ENCODE measurements around the gene SRGAP2.
"Not testable (repeated sequence)": the region's sequence is repeated elsewhere in the genome, so short reads cannot be mapped to it uniquely, and the experiment has no call there.

The SRGAP2 gene

DNA sequence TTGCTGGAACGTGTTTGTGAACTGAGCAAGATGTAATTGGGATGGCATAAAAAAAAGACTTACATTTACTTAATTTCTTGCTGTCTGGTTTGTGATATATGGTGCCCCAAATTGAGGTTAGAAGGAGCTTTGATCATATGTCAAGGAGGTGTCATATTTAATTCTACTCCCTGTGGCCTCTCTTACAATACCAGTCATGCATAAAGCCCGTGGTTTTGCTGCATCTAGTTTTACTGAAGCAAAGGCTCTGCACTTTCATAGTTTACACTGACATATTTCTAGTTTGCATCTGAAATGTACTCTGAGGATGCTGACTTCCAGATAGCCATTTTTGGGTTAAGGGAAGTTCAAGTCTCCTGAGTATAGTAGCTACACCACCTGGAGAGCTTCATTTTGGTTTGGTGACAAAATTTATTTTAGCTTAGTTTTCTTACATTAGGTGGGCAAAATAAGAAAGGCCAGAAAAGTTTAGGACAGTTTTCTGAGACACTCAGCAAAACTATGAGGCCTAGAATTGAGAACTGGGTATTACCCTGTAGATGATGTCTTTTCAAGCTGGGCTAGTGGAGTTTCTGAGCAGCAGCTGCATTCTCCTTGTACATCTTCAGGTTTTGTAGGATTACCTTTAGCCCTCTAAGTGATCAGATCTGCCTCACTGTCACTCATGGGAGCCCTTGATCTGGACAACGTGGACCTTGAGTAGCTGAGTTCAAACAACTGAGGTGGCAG is 47.8 kb downstream of the SRGAP2 start:
- not testable (repeated sequence) for DNase-seq (ENCODE audit: low read depth)

DNA sequence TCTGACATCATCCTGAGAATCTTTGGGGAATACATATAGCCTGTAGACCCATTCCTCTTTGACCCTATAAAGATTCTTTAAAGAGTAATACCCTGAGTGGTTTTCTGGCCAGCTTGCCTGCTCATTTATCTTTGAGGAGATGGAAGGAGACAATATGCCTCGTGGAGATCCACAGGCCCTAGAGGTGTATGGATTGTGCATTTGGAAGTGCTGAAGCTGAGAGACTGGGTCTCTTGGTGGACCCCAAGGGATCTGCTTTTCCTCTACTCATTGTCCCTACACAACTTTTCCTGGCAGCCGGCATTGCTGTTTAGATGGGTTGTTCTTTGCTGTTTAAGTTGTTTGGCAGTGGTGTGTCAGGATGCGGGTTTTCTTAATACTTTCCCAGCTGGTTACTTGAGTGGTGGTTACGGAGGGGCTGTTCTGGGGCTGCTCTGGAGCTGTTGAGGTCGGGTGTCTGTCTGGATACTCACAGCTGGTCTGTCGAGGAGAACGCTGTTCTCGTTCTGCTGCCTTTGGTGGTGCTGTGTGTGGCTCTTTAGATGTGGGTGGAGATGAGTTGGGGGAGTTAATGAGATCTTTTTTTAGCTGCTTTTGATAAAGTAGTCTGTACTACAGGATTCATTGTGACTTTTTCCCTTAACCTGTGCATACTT is 49.5 kb downstream of the SRGAP2 start:
- DNase-seq (ENCODE audit: low read depth) = peak; percentile 57
